Activated CD8-positive, alpha-beta memory T cell treated with anti-CD3 and anti-CD28 coated beads, Interleukin-2, amount 50 U/mL, for 4 hours (primary cell): ENCODE data around the gene BOC.

Source experiments
- DNase-seq: peaks from one replicate; pipeline ENCODE4 v3.0.0-alpha.2; 2020

BOC gene

GRCh38 chr3:113253702-113254101 is 42.3 kb downstream of the BOC start:
- DNase-seq, result no peak

GRCh38 chr3:113254171-113254947 is 43.0 kb downstream of the BOC start:
- no peak for DNase-seq

DNA sequence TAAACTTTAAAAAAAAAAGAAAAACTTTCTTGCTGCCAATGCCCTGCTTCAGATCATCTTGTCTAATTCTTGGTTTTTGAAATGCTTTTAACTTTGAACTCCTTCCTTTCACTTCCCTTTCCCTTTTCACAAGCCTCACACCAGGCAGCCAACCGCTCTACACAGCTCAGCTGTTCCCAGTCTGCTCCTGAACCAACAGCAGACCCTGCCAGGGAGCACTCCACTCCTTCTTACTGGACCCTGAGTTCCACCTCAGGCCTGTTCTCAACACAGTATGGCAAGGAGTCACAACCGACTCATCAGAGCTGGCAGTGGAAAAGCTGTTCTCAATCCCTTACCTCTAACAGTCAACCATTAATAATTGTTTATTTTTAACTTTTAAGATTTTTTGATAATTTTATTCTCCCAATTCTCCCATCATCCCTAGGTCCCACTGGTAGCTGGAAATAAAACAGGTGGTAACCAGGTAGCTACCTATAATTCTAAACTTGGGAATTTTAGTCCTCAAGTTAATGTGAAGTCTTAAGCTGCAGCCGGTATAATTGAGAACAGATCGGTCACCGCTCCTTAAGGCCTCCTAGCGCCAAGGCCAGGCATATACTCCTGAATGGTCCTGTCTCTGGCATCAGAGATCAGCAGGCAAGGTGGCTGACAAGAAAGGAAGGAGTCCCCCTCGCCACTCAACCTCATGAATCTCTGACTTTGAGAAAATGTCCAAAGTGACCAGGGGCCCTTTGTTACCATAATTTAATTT is 43.9 kb downstream of the BOC start:
- no peak for DNase-seq

DNA sequence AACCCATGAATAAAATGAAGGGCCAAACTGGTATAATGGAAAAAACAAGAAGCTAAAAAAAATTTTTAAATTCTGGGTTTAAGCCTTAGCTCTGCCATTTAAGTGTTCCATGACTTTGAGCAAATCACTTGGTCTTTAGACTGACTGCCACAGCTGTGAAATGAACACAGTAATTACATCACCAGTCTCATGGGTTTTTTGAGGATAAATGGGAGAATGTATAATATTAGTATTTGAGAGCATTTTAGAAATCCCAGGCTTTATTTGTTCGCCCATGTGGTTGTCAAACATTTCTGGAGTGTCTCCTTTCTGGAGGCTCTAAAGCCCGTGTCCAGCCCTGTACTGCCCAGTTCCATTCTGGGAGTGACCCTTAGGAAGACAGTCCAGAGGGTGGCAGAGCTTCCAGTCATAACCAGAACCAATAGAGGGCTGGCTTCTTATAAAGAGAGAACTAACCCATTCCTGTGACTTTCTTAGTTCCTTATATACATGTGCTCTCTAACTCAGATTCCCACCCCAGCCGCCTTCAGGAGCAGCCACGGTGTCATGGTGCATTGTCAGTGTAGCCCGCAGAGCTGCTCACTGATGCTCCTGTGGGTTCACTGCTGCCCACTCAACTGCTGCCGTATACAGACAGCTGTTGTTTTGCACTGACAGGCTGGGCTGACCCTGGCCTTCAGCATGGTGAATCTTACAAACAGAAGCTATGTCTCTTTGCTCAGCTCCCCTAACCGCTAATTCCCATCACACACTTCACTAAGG is 44.7 kb downstream of the BOC start:
- no peak for DNase-seq

DNA sequence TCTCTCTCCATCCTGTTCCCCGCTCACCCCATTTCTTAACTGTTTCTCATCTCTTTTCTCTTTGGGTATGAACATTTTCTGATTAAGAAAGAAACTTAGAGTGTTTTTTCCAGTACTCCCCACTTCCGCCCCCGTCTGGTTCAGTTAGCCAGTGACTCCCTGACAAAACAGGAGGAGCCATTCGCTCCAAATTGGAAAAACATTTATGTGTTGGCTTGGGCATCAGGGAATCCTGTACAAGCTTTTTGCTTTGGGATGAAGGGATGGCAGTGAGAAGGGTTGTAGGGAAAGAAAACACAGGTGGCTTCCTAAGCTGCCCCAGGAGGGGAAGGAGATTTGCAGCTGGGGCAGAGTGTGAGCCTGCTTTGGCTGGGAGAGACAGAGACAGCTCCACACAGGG is 47.0 kb downstream of the BOC start:
- no peak for DNase-seq

GRCh38 chr3:113259196-113259595 is 47.8 kb downstream of the BOC start:
- no peak for DNase-seq

DNA sequence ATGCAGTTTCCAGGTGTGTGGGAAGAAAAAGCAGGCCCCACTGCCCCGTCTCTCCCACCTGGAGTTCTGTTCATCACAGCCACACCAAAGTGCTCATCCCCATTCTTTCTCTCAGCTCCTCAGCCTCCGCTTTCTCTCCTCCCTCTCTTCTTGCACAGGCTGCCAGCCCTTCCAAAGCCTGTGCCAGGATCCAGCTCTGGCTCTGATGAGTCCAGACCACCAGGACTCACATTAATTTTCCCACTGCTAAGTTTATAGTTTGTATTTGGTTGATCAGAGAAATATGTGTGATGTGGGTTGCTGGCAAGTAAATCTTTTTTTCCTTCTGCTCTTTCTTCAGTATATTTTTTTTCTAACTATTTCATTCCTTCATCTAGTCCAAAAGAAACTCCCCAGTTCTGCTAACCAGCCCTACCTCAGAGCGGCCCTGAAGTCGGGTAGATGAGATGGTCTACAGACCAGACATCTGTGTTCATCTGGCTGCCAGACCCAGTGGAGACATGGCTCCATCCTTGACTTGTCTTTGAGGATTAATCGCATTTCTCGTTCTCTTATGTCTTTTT is 49.8 kb downstream of the BOC start:
- DNase-seq, result no peak

GRCh38 chr3:113261626-113262303 is 50.4 kb downstream of the BOC start:
- DNase-seq, result no peak

- DNase-seq, result no peak
Measured at GRCh38 chr3:113262304-113262665, 50.9 kb downstream of the BOC start.

- no peak for DNase-seq
Measured at GRCh38 chr3:113263020-113263419, 51.7 kb downstream of the BOC start.

GRCh38 chr3:113263778-113264177 is 52.4 kb downstream of the BOC start:
- no peak for DNase-seq

- DNase-seq, result no peak
Measured at GRCh38 chr3:113264283-113265131, 53.1 kb downstream of the BOC start.

DNA sequence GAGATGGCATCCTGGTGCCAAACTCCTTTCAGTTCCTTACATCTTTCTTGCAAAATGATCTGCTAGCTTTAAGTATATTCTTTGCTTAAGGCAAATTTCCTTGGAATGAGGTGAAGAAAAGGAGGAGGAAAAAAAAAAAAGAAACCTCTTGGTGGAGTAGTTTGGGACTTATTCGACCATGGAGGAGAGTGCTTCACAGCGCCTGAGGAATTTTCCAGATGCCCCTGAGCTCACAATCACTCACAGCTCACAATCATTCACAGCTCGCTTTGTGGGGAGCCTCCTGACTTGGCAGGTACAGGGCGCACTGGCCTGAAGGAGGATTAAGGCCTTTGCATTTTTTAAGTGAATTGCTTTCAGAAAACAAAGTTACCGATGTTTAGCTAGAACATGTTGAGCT is 53.9 kb downstream of the BOC start:
- no peak for DNase-seq

GRCh38 chr3:113266738-113267137 is 55.4 kb downstream of the BOC start:
- DNase-seq, result no peak

DNA sequence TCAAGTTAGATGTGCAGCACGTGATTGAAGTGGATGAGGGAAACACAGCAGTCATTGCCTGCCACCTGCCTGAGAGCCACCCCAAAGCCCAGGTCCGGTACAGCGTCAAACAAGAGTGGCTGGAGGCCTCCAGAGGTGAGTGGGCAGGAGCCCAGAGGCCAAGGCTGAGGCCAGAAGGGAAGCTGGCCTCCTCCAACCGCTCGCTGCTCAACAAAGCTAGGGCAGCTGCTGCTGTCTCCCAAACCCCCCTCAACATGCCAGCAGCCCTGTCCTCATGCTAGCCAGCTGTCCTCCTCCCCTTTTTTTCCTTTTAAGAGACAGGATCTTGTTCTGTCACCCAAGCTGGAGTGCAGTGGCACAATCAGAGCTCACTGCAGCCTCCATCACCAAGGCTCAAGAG is 57.0 kb downstream of the BOC start:
- no peak for DNase-seq

DNA sequence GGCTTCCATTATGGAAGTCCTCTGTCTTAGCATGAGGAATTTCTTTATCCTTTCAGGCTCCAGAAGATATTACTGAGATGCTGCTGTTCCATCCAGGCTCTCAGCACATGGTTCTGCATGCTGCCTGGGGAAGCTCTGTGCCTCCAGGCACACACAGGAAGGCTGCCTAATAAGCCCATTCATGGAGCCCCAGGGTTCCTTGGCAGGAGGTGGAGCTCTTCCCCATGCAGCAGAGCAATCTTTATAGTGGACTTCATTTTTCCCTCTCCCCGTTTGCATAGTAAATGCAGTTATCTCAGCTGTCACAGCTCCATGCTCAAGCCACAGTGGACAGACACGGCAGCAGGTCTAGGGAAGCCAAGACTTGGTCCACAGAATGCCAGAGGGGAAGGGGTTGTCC is 57.6 kb downstream of the BOC start:
- no peak for DNase-seq

- no peak for DNase-seq
Measured at GRCh38 chr3:113269661-113270060, 58.3 kb downstream of the BOC start.

DNA sequence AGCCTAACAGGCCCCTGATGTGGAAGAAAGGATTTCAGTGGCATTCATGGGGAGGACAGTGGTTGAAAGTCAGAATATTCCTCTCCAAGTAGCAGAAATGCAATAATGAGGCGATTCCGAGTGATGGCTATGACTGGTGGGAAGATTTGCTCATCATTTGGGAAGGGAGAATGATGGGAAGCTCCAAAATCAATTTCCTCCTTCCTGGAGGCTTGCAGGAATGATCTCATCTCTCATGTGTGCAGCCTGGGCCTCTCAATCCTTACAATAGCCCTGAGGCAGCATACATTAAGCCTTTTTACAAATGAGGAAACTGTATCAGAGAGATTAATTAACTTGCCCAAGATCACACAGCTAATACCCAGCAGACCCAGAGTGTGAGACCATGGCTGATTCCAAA is 58.7 kb downstream of the BOC start:
- DNase-seq, result no peak

GRCh38 chr3:113270786-113271185 is 59.4 kb downstream of the BOC start:
- no peak for DNase-seq

DNA sequence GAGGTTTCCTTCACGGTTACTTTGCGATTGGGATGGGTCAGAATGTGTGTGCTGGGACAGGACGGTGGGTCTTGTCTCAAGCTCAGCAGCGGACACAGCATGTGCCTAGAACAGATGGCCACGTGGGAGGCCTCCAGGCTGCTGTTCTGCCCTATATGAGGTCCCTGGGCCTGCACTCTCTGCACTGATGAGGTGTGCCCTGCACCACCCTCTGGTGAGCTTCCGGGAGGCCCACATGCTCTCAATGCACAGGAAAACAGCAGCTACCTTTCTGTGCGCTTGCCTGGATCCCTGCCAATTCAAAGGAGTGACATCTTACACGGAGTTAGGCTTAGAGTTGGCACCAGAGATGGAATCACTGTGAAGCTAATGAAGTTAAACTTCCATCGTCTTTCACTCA is 59.8 kb downstream of the BOC start:
- DNase-seq, result no peak

DNA sequence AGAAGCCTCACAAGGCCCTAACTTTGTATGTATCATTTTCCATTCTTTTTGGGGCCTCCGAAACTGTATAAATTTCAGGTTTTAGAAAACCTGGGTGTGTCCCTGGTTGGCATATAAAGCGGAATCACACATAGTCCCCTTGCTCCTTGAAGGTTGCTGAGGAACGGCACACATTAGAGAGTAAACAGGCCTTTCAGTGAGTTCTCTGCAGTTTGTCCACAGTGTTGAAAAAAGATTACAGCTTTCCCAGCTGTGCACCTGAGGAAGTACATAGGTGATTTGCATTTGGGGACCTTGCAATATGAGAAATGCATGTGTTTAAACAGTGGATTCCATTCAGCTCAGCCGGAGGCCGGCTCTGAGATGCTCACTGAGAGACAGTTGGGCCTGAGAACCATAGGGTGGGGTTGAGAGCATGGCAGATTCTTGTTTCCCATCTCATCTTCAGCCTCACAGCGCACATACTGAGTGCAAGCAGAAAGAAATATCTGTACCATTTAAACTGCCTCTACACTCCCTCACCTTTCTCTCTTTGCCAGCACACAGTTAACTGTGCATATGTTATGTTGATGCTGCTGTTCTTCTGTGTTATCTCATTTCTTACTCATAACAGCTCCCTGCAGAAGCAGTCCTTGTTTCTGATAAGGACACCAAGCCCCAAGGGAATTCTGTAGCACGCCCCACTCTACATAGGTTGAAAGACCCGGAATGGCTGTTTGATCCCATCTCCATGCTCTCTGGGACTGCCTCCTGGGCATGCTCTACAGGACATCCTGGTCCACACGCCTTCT is 60.4 kb downstream of the BOC start:
- no peak for DNase-seq
